ENCODE results near the gene CLDN18.

DNA sequence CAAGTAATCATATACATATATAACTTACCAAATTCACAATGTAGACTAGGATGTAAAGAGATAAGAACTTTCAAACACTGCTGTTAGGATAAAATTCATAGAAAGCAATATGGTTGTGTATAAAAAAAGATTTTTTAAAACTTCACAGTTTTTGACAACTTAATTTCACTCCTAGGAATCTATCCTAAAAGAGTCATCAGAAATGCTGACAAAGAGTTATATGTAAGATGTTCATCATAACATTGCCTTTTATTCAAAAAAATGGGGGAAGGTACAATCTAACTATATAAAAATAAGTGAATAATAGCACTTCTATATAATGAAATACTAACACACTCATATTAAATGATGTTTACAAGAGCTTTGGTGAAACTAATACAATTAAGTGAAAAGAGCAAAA, 4.3 kb upstream of the CLDN18 start:
- TF ChIP-seq POLR2A (IDR thresholded peaks at IDR 0.05; ENCODE audit: borderline replicate concordance, extremely low read depth, insufficient read depth, insufficient read length) (no peak), CTCF (IDR thresholded peaks at IDR 0.05 in 2 of 3, conservative IDR thresholded peaks at IDR 0.05 in 1 of 3; ENCODE audit: borderline replicate concordance in 1 of 3, insufficient read depth in 1 of 3, low read depth in 2 of 3, low read length in 2 of 3) (no peak), SP1 (IDR thresholded peaks at IDR 0.05; ENCODE audit: low read depth) (no peak), EZH2 (IDR thresholded peaks at IDR 0.05) (no peak)

All from HCT116 (cell line).